ENCODE measurements around the gene LDB3.

- TF ChIP-seq CTCF (conservative IDR thresholded peaks at IDR 0.05 in 1 of 2, IDR thresholded peaks at IDR 0.05 in 1 of 2; ENCODE audit: low read depth in 1 of 2, low read length in 2 of 2) (no peak), EZH2 (IDR thresholded peaks at IDR 0.05; ENCODE audit: low read length, missing control alignments) (no peak)
Observed at GRCh38 chr10:86734207-86734988, 66.1 kb downstream of the LDB3 start.

Measured in fibroblast of lung (primary cell).